Inflammatory macrophage (primary cell): ENCODE measurements around the gene RAB3B.
"Not testable (repeated sequence)": the region's sequence is repeated elsewhere in the genome, so short reads cannot be mapped to it uniquely, and the experiment has no call there.

Experiments used
- DNase-seq, 2 donors: peaks; one replicate each; pipeline ENCODE4 v3.0.0-alpha.2; 2020 to 2022
- total RNA-seq, 18 experiments: gene quantifications; one replicate each; lab custom pipeline; 2026; ENCODE audit warnings: mixed read lengths in 6 of 18, inconsistent platforms in 2 of 18; lab: John Stamatoyannopoulos, UW

The RAB3B gene, protein sequence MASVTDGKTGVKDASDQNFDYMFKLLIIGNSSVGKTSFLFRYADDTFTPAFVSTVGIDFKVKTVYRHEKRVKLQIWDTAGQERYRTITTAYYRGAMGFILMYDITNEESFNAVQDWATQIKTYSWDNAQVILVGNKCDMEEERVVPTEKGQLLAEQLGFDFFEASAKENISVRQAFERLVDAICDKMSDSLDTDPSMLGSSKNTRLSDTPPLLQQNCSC
- total RNA-seq = 0 to 0.26 (median 0.07) reads per million in 18 experiments

DNA sequence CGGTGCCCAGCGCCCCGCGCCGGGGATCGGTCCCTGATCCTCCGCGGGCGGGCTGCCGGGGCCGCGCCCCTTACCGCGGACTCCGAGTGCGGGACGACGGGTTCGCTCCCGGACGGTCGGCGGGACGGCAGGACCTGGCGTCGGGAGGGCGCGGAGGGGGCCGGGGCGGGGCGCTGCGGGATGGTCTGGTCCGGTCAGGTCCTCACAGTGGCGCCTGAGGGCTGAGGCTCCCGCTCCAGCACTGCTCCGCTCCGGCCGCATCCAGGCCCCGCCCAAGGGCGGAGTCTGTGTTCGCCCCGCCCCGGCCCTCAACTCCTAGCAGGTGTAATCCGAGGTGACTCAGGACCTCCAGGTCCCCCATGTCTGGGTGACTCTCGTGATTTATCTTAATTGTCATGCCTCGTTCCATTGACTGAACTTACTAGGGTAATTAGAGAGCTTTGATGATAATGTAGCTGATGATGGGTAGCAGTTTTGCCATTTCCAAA, at the start of gene RAB3B:
RAB3B (minus strand) TSS at position 223 of the 488 bp plus-strand sequence. CDS start 13,583 bp downstream, outside the sequence.
- peak in 1 of 2 donors; percentile 8 for DNase-seq

DNA sequence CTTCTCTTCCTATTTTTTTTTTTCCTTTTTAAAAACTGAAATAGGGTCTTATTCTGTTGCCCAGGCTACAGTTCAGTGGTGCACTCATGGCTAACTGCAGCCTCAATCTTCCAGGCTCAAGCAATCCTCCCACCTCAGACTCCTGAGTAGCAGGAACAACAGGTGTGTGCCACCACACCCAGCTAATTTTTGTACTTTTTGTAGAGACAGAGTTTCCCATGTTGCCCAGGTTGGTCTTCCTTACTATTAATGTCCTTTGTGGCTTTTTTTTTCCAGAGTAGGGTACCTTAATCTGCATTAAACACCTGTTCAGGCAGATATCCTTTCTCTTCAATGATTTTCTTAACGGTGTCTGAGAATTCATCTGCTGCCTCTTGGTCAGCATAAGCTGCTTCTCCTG, 47.4 kb upstream of the RAB3B start:
- DNase-seq = no peak

DNA sequence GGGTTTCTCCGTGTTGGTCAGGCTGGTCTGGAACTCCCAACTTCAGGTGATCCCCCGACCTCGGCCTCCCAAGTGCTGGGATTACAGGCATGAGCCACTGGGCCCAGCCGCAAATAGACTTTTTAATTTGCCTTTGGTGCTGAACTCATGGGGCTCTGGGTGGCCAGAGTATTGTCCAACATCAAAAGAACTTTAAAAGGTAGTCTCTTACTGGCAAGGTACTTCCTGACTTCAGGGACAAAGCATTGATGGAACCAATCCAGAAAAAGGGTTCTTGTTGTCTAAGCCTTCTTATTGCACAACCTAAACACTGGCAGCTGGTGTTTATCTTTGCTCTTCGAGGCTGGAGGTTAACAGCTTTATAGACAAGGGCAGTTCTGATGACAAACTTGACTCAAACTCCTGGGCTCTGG, 46.9 kb upstream of the RAB3B start:
- DNase-seq = no peak

DNA sequence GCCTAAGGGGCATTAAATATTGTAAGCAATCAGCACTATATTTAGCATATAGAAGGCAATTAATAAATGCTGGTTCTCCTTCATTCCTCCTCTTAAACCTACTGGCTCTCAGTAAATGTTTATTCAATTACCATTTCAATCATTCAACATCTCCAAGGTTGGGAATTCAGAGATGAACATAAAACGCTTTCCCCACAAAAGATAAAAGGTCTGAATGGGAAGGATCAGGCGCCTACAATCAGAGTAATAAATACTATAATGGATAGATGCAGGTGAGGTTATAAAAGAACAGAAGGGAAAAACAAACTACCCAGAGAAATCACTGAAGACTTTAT, 43.5 kb upstream of the RAB3B start:
- no peak for DNase-seq

DNA sequence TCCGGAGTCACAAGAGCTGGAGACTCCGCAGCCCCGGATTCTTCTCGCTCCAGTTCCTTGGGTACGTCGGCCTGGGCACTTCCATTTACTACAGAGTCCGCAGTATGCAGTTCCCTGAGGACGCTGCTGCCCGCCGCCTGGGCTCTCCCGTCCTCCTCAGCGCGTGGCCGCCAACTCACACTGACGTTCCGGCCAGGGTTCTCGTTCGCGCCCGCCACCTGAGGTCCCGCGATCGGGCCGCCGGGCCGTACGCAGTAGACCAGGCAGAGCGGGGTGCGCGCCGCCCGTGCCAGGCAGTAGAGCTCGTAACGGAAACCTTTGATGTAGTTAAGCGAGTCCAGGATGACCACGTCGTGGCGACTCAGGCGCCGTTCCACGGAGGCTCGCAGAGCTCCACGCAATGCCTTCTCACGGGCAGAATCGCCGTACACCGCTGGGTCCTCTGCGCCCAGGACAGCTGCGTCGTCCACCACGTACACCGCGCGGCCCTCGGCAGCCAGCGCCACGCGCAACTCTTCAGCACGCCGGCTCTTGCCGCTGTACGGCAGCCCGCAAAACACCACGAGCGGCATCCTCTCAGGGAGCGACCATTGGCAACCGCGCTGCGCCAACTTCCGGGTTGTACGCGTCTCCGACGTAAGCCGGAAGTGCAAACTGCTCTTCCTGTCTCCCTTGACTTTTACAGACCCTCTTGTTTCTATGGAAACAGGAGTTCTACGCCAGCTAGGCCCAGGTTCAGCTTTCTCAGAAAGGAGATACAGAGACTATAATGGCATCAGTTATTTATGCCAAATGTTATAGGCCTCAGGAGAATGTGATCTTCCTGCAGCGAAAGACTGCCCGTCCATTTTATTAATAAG, 42.9 kb upstream of the RAB3B start, which contains the start of gene KTI12:
KTI12 (minus strand) TSS at position 621 of the 860 bp plus-strand sequence; CDS start at position 572, 49 bp downstream.
- peak; percentile 86 to 92 for DNase-seq

DNA sequence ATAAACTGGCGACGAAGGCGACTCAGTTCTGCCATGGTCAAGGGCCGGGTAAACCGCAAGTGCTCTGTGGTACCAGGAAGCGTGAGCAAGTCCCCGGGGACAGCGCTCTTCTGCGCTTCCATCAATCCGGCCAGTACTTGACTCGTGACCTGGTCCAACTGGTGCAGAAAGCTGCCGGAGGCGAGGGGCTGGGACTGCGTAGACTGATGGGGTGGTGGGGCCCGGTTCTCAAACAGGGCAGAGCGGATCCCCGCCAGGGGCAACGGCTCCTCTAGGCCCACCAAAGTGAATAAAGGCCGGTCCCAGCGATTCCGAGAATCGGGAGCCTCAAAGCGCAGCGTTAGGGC, 42.3 kb upstream of the RAB3B start:
- DNase-seq = peak; percentile 8 to 24

DNA sequence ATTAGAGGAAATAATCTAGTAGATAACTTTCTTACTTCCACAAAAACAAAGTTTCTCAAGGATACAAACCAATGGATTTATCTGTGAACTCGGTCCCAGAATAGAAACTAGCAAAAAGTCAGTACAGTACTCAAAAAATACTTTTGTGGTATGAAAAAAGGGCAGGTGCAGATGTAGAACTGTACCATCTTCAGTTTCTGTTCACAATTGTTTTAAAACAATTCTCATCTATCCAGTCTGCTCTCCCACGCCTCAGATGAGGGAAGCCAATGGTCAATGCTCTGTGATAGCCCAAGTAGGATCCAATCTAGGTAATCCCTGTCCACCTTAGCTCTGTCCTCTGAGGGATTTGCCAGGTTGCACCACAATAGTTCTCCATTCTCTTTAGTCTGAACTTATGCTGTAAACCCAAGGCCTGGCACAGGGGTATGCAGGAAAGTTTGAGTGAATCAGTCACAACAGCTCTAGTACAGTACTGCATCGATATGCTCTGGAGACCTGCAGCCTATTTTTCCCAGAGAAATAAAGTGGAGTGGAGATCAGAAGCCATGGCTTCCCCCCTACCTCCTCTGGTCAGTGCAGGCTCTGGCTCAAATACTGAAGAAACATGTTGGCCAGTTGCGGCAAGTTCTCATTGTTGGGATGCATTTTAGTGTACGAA, 41.8 kb upstream of the RAB3B start:
- DNase-seq = no peak

DNA sequence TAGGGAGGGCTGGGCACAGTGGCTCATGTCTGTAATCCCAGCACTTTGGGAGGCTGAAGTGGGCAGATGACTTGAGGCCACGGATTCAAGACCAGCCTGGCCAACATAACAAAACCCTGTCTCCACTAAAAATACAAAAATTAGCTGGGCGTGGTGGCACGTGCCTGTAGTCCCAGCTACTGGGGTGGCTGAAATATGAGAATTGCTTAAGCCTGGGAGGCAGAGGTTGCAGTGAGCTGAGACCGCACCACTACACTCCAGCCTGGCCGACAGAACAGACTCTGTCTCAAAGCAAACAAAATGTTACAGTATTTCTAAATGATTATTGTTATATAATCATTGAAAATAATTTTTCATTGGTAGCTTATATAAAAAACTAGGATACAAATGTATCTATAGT, 38.3 kb upstream of the RAB3B start:
- DNase-seq = not testable (repeated sequence)

DNA sequence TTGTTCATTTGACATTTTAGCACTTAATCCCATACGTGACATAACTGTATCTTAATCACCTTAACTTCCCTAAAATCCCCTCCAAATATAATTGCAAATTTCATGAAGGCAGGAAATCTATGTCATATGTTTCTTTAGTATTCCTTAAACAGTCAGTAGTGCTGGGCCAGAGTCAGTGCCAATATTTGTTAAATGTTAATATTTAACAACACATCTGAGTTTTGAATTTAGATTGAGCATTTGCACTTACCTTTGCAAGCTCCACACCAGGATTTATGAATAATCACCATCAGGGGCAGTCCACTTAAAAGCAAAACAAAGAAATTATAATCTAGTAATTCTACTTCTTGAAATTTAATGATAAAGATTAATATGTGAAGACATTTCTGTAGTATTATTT, 37.8 kb upstream of the RAB3B start:
- DNase-seq = peak in 1 of 2 donors; percentile 13

DNA sequence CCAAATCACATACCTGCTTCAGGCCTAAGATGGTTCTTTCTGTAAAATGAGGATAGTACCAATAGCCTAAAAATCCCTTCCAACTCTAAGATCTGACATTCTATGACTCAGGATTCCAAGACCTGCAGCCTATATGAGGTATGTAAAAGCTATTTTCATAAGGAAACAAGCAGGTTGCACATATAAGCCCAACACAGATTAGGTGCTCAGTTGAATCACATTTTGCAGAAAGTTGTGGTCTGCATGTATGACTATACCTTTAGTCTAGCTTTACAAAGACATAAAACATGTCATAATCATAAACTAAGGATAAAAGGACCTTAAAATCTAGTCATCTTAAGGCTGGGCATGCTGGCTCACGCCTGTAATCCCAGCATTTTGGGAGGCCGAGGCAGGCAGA, 35.8 kb upstream of the RAB3B start:
- no peak for DNase-seq

DNA sequence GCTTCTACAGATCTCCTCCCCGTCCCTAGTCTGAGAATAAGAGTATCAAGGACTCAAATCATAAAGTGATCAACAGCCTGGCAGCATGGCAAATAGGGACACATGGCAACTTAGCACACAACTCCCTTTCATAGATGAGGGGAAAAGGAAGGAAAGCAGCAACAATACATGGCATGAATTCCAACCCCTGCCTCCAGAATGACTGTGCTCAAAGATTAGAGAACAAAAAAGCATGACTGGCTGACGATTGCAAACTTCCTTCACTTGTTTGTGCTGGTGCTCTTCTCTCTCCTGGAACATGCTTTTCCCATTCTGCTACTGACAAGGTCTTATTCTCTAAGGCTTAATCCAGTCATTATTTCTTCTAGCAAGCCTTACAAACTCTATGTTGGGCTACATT, 31.6 kb upstream of the RAB3B start:
- no peak for DNase-seq

DNA sequence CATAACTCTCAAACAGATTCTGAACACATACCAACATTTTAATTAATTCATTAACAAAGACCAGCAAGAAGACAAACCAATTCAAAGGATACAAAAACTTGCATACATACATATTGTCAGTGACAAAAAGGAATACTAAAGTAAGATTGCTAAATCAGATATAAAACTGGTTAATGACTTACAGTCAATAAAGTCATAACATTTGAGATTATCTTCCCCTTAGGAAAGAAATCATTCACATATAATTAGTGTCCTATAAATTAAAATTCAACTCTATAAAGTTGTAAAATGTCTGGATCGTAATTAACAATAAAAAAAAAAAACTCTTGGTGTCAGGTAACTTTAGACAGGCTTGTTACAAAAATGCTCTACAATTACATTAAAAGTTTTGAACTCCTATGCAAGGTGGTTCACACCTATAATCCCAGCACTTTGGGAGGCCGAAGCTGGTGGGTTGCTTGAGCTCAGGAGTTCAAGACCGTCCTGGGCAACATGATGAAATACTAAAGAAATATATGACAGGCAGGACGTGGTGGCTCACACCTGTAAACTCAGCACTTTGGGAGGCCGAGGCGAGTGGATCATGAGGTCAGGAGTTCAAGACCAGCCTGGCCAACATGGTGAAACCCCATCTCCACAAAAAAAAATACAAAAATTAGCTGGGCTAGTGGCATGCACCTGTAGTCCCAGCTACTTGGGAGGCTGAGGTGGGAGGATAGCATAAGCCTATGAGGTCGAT, 17.7 kb upstream of the RAB3B start:
- no peak for DNase-seq

DNA sequence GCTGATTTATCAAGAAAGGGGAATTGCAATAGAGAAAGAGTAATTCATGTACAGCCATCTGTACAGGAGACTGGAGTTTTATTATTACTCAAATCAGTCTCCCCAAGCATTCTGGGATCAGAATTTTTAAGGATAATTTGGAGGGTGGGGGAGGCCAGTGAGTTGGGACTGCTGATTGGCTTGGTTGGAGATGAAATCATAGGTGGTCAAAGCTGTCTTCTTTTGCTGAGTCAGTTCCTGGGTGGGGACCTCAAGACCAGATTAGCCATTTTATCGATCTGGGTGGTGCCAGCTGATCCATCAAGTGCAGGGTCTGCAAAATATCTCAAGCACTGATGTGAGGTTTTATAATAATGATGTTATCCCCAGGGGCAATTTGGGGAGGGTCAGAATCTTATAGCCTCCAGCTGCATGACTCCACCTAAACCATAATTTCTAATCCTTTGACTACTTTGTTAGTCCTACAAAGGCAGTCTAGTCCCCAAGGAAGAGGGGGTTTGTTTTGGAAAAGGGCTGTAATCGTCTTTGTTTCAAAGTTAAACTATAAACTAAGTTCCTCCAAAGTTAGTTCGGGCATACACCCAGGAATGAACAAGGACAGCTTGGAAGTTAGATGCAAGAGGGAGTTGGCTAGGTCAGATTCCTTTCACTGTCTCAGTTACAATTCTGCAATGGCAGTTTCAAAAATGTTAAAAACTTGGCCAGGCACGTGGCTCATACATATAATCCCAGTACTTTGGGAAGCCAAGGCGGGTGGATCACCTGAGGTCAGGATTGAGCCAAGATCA, 16.9 kb upstream of the RAB3B start:
- DNase-seq = no peak

DNA sequence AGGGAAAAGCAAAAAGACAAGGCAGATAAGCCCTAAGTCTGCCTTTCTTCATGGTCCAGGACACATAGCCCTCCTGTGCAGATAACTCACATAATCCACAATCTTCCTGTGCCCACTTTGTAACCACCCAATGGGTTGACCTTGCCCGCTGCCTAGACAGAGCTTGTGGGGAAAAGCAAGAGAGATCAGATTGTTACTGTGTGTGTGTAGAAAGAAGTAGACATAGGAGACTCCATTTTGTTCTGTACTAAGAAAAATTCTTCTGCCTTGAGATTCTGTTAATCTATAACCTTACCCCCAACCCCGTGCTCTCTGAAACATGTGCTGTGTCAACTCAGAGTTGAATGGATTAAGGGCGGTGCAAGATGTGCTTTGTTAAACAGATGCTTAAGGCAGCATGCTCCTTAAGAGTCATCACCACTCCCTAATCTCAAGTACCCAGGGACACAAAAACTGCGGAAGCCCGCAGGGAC, 15.6 kb upstream of the RAB3B start:
- DNase-seq = not testable (repeated sequence)

DNA sequence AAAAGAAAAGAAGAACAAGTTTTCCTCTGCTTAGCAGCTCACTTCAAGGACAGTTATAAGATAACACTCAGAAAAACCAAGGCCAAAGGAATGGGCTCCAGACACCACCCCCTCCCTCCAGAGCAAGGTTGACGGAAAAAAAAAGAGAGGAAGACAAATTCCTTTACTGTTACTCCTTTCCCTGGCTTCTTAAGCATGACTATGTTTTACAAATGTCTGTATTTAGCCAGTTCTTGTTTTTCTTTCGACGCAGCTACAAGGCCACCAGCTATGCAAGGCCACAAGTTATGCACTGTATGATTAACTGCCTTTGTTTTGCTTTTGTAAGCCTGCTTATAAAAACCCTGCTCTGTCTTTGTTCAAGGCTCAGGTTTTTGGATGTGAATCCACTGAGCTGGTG, 15.0 kb upstream of the RAB3B start:
- not testable (repeated sequence) for DNase-seq

DNA sequence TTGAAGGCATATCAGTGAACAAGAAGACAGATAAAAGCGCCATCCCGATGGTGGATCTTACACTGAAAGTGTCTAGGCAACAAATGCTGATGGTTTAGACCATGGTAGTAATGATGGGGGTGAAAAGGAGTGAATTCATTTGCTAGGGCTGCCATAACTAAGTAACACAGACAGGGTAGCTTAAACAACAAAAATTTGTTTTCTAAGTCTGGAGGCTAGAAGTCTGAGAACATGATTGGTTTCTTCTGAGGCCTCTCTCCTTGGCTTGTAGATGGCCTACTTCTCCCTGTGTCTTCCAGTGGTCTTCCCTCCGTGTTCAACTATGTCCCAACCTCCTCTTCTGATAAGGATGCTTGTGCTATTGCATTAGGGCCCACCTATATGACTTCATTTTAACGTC, 13.4 kb upstream of the RAB3B start:
- DNase-seq = no peak

DNA sequence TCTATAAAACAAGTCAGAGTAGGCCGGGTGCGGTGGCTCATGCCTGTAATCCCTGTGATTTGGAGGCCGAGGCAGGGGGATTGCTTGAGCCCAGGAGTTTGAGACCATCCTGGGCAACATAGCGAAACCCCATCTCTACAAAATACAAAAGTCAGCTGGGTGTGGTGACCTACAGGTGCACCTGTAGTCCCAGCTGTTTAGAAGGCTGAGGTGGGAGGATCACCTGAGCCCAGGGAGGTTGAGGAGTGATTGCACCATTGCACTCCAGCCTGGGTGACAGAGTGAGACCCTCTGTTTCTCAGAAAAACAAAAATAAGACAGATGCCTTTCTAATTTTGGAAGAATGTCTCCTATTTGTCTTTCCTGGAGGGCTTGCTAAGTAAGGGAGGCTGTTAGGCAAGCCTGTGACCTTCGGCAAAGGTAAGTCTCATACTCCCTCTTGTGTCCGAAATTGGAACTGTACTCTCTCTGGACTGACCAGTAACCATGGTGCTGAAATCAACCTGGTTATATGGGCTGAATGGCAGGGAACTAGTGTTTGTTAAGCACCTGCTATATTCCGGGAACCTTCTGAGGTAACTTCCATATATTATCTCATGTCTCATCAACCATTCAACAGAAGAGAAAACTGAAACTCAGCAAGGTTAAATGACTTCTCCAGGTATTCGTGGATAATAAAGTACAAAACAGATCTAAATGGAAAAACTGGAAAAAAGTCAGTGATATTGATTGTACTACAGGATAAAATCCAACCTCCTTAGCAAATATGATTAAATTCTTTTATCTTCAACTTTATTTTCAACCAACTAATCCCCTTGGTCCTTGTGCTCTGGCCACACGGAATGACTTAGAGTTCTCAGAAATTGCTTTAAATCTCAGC, 11.8 kb upstream of the RAB3B start:
- DNase-seq = peak; percentile 85 to 91

DNA sequence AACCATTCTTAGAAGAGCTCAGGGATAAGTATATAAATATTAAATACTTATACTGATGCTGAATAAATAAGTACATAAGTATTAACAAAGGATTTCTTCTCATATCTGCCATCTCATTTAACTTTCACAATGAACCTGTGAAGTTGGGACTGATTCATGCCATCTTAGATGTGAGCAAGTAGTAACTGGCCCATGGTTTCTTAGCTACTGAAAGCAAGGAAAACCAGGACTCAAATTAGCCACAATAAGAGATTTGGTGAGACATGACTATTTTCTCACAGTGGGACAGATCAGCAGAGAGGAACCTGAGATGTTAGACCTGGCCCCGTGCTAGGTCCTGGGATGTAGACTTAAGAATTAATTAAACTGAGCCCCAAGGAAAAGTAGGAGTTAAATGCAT, 8.2 kb upstream of the RAB3B start:
- no peak for DNase-seq

DNA sequence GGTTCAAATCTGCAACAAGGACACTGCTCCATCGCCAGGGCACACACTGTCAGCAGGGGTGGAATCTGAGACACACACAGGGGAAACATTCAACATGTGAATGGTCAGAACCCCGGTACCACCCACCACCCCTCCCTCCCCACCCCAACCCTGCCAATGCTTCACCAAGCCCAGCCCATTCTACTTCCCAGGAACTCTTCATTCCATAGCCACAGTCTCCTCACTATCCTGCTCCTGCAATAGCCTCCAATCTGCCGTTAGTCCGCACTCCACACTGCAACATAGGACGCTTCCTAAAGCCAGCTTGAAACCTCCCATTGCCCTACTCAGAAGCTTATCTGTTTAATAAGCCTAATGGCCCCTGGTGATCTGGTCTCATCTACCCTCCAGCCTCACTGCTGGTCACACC, 7.5 kb upstream of the RAB3B start:
- DNase-seq = no peak
